ENCODE results near the gene ACKR2. TPM values are rescaled to one million over a fixed set of nuclear protein-coding genes. Genes with fewer than 3 reads are reported as not detected.
A peak's percentile ranks its signal among the peaks of the same experiment; 100 is the strongest.

ACKR2 gene
- total RNA-seq, 4 donors from 2014 or later: 2.6 to 12.4 (median 7.5) TPM

DNA sequence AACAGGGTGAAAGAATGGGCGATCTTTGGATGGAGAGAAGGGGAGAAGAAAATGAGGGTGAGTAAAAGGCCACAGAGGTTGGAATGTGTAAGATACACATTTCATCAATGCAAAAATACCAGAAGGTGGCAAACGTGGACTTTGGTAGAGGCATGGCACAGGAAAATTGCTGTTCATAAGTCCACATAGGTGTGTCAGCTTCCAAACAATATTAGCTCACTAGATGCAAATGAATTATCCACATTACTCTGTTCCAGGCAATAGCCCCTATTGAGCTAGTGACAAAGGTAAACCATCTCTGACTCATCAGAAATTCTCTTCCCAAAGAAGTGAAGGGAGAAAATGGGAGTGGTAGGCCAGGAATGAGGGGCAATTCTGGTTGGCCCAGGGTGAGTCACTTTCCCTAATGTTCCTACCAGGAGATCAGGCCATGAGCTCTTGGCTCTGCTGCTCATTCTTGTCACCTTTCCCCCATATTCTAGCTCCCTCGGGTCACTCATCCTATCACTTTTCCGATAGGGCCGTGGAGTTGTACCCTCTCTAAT lies 19.9 kb downstream of the ACKR2 start:
- no peak for ATAC-seq (ENCODE audit: low FRiP score)
- no peak for DNase-seq (ENCODE audit: low spot score)

DNA sequence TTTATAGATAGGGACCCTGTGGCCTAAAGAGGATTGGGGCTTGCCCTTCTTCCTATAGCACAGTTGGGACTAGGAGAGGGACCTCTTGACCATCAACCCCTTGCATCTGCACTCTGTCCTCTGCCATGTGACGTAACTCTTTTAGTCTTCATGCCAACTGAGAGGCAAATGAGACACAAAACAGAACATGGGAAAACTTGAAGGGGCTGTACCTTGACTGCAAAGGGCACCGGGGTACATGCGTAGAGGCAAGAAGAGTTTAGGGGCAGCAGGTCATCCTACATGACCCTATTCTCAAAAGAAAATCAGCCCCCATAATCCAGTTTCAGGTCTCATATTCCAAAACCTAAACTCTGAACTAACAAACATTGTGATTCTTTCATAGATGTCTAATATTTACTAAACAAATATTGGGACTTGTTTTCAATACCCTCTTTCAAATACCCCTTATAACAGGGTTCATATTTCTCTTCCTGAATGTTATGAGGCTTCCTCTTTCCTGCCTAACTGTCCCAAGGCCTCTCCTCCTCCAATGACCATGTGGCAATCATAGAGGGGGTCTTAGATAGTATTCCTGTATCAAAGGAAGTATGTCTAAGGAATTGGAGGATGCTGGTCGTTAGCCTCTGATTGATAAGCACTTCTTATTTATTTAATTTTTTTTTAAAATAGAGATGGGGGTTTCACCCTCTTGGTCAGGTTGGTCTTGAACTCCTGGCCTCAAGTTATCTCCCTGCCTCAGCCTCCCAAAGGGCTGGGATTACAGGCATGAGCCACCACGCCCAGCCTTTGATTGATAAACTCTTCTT lies 20.6 kb downstream of the ACKR2 start:
- no peak for ATAC-seq (ENCODE audit: low FRiP score)
- no peak for DNase-seq (ENCODE audit: low spot score)
- TF ChIP-seq, protein P1, sequence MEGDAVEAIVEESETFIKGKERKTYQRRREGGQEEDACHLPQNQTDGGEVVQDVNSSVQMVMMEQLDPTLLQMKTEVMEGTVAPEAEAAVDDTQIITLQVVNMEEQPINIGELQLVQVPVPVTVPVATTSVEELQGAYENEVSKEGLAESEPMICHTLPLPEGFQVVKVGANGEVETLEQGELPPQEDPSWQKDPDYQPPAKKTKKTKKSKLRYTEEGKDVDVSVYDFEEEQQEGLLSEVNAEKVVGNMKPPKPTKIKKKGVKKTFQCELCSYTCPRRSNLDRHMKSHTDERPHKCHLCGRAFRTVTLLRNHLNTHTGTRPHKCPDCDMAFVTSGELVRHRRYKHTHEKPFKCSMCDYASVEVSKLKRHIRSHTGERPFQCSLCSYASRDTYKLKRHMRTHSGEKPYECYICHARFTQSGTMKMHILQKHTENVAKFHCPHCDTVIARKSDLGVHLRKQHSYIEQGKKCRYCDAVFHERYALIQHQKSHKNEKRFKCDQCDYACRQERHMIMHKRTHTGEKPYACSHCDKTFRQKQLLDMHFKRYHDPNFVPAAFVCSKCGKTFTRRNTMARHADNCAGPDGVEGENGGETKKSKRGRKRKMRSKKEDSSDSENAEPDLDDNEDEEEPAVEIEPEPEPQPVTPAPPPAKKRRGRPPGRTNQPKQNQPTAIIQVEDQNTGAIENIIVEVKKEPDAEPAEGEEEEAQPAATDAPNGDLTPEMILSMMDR (IDR thresholded peaks at IDR 0.05): no peak

More for the DNA sequence above, 19.9 kb downstream of the ACKR2 start:
- TF ChIP-seq, protein P1 (IDR thresholded peaks at IDR 0.05): no peak

DNA sequence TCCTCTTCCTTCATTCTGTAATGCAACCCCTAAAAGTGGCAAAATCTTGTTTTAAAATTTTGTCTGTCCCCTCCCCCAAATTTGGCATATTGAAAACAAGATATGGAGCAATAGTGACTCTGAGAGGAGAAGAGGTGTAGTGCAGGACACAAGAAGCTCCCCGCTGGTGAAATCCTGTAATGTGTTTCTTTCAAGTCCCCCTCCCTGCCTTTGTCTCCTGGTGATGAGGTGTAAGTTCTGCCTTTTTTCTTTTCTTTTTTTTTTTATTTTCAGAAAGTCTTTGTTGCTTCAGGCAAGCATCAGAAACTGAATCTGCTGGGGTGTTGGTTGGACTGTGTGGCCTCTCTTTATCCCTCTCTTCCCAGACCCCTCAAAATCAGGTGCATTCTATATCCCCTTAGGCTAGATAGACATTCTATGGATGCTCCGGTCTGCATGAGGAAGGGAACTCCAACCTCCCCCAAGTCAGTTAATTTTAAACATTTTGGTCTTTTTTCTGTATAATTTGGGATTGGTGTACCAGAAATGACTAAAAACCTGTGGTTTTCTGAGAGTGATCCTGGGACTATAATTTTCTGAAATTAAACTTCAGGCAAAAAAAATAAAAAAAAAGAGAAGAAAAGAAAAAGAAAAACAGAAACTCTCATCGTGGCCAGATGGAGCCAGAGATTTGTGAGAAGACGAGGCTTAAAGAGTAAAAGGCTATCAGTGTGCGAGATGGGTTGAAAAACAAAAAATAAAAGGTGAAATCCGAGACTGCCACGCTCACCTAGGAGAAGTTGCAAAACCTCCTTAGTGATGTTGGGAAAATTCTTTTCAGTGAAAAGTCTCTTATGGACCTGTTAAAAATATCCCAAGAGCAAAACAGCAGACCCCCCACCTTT lies 21.4 kb downstream of the ACKR2 start:
- DNase-seq (ENCODE audit: low spot score) (no peak), ATAC-seq (ENCODE audit: low FRiP score) (peak; percentile 8)
- TF ChIP-seq, protein P1 (IDR thresholded peaks at IDR 0.05): no peak

DNA sequence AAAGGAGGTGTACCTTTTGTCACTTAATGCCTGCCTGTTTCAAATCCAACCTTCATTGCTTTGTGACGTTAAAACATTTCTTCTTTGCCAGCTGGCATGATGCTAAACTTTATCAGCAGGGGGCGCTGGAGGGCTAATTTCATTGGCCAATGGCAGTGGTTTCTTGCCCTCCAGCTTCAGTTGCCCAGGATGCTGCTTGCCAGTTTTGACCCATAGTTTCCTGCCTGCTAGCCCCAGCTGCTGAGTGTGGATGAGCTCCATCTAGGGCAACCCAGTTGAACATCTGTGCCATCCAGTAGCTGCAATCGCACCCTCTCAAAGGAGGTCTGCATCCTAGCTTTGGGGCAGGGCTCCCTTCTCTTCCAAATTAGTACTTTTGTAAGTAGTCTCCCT lies 22.1 kb downstream of the ACKR2 start:
- ATAC-seq (ENCODE audit: low FRiP score) (peak; percentile 26), DNase-seq (ENCODE audit: low spot score) (peak; percentile 66)
- TF ChIP-seq, protein P1 (IDR thresholded peaks at IDR 0.05): peak in 1 of 3 donors; percentile 70

DNA sequence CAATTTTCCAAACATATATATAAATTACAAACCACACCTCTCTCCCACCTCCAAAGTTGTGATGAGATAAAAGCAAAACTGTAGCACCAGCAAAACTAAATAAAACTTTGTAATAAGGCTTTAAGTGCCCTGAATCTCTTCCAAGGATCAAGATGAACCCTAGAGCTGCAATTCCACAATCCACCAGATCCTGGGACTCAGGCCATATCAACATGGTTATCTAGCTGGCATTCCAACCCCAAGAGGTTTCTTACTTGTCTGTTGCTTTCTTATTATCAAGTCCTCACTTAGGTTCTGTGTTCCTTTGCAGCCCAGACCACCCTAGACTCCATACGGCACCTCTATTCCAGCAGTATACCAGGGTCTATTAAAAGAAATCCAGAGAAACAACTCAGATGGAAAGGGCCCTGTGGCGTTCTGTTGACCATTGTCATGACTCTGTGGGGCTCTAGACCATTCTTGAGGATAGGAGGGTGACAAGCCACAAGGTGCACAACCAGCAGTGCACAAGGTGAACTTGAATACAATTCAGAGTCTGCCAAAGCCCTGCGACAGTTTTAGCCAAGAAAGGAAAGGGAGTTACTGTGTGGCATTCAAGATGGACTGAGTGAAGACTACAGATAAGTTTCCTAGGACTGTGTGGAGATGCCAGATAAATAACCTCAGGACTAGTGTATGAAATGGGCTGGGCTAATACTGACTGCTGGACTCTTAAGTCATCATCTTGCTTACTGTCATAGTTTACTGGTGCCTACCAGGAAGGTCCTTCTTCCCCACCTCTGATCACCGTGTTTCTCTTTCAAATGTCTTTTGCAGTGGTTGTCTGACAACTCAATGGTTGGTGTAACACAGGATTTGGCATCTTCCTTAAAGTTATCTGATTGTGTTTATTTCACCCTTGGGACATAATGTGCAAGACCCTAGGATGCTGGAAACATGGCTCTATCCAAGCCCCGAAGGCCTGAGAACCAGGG lies 27.2 kb downstream of the ACKR2 start:
- TF ChIP-seq, protein P1 (IDR thresholded peaks at IDR 0.05): no peak
- ATAC-seq (ENCODE audit: low FRiP score) (no peak), DNase-seq (ENCODE audit: low spot score) (no peak)

DNA sequence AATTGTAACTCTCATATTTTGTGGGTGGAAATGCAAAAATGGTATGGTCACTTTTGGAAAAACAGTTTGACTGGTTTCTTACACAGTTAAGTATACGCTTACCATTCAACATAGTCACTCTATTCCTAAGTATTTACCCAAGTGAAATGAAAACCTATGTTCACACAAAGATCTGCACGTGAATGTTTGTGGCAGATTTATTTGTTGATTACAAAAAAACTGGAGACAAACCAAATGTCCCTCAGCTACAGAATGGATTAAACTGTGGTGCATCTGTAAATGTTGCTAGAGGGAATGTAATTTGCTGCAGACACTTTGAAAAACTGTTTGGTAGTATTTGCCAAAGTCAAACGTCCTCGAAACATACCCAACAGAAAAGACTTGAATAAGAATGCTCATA lies 29.3 kb downstream of the ACKR2 start:
- no peak for ATAC-seq (ENCODE audit: low FRiP score)
- TF ChIP-seq, protein P1 (IDR thresholded peaks at IDR 0.05): no peak
- DNase-seq (ENCODE audit: low spot score): no peak
